GM23338 (cell line): ENCODE measurements around the gene ADGRG6. TPM values are rescaled to one million over a fixed set of nuclear protein-coding genes. Genes with fewer than 3 reads are reported as not detected.

Experiments
- ATAC-seq: fragments of 200-7000 bp; cut with Tn5 transposase; 3 replicates; pipeline ENCODE4 v1.9.1; 2020
- DNase-seq: peaks from one replicate; pipeline ENCODE4 v3.0.0-alpha.2; 2015; ENCODE audit warnings: low spot score
- H2AFZ ChIP-seq: fragments of 200-600 bp; sonication (generic); 2 replicates; pipeline ENCODE4 v1.8.0; 2016; ENCODE audit warnings: antibody characterized with exemption, mild to moderate bottlenecking, moderate library complexity
- H3F3A ChIP-seq: fragments of 200-600 bp; sonication (generic); replicated peaks from 2 replicates; pipeline ENCODE4 v1.8.0; 2017; ENCODE audit warnings: antibody characterized with exemption, mixed run types, low read depth
- H3K27ac ChIP-seq: fragments of 200-600 bp; sonication (generic); 2 replicates; pipeline ENCODE4 v1.6.1; 2016; ENCODE audit warnings: low read depth
- H3K27me3 ChIP-seq: fragments of 200-600 bp; sonication (generic); 2 replicates; pipeline ENCODE4 v1.8.0; 2016; ENCODE audit warnings: mild to moderate bottlenecking, mixed run types, moderate library complexity; ENCODE audit not compliant: insufficient read depth
- H3K36me3 ChIP-seq: fragments of 200-600 bp; sonication (generic); 2 replicates; pipeline ENCODE4 v1.8.0; 2016; ENCODE audit warnings: mild to moderate bottlenecking; ENCODE audit not compliant: insufficient read depth
- H3K4me1 ChIP-seq: fragments of 200-600 bp; sonication (generic); 2 replicates; pipeline ENCODE4 v1.8.0; 2016; ENCODE audit warnings: mild to moderate bottlenecking, moderate library complexity; ENCODE audit not compliant: insufficient read depth
- H3K4me2 ChIP-seq: fragments of 200-600 bp; sonication (generic); 2 replicates; pipeline ENCODE4 v1.7.1; 2017; ENCODE audit warnings: mixed run types
- H3K4me3 ChIP-seq: fragments of 200-600 bp; sonication (generic); 2 replicates; pipeline ENCODE4 v1.6.1; 2016; ENCODE audit warnings: mixed run types
- H3K79me2 ChIP-seq: fragments of 200-600 bp; sonication (generic); replicated peaks from 2 replicates; pipeline ENCODE4 v1.8.0; 2017; ENCODE audit warnings: mild to moderate bottlenecking; ENCODE audit not compliant: insufficient read depth
- H3K9me2 ChIP-seq: fragments of 200-600 bp; sonication (generic); 2 replicates; pipeline ENCODE4 v1.8.0; 2017; ENCODE audit not compliant: insufficient read depth
- H4K20me1 ChIP-seq: fragments of 200-600 bp; sonication (generic); replicated peaks from 2 replicates; pipeline ENCODE4 v1.8.0; 2017; ENCODE audit warnings: mild to moderate bottlenecking; ENCODE audit not compliant: insufficient read depth
- H3K27ac Mint-ChIP-seq: 2 replicates; pipeline ENCODE4 v1.8.0; 2020; ENCODE audit warnings: inconsistent platforms, mild to moderate bottlenecking, moderate library complexity, mixed read lengths
- H3K27me3 Mint-ChIP-seq: 3 replicates; pipeline ENCODE4 v1.8.0; 2022; ENCODE audit warnings: low read depth, mild to moderate bottlenecking, moderate library complexity, mixed read lengths, inconsistent platforms; ENCODE audit not compliant: insufficient read depth, poor library complexity
- H3K36me3 Mint-ChIP-seq: 3 replicates; pipeline ENCODE4 v1.8.0; 2021; ENCODE audit warnings: low read depth, mild to moderate bottlenecking, inconsistent platforms, moderate library complexity, mixed read lengths
- H3K4me1 Mint-ChIP-seq: 3 replicates; pipeline ENCODE4 v1.8.0; 2020; ENCODE audit warnings: mild to moderate bottlenecking, inconsistent platforms, mixed read lengths
- H3K4me3 Mint-ChIP-seq: 3 replicates; pipeline ENCODE4 v1.8.0; 2021; ENCODE audit warnings: moderate library complexity, mild to moderate bottlenecking, inconsistent platforms, mixed read lengths
- H3K9me3 Mint-ChIP-seq: 3 replicates; pipeline ENCODE4 v1.8.0; 2020; ENCODE audit warnings: moderate library complexity, mild to moderate bottlenecking, inconsistent platforms, mixed read lengths
- CREB1 ChIP-seq: fragments of 250-450 bp; sonication (Bioruptor Pico); IDR thresholded peaks from 2 replicates; pipeline ENCODE4 v1.5.0; 2020; ENCODE audit warnings: low read depth, mild to moderate bottlenecking, moderate library complexity
- CTCF ChIP-seq, 2 experiments: fragments of 200-600 bp in 1 of 2; sonication (generic) in 1 of 2; conservative IDR thresholded peaks; 2 replicates each; pipeline versions ENCODE4 v1.5.1 to v1.6.1; 2016 to 2017; ENCODE audit warnings: antibody characterized with exemption in 2 of 2, low read depth in 2 of 2, mild to moderate bottlenecking in 2 of 2, moderate library complexity in 1 of 2
- ETS1 ChIP-seq: IDR thresholded peaks from 2 replicates; pipeline ENCODE4 v1.6.1; 2016; ENCODE audit warnings: antibody characterized with exemption
- EZH2 ChIP-seq: fragments of 200-600 bp; sonication (generic); IDR thresholded peaks from one replicate; pipeline ENCODE4 v1.8.0; 2017; ENCODE audit warnings: antibody characterized with exemption, mild to moderate bottlenecking, low read depth; ENCODE audit not compliant: unreplicated experiment
- JUNB ChIP-seq: IDR thresholded peaks from one replicate; pipeline ENCODE4 v1.6.1; 2016; ENCODE audit warnings: antibody characterized with exemption; ENCODE audit not compliant: unreplicated experiment
- NANOG ChIP-seq: IDR thresholded peaks from 2 replicates; pipeline ENCODE4 v1.6.1; 2016; ENCODE audit warnings: antibody characterized with exemption, borderline replicate concordance
- POLR2AphosphoS5 ChIP-seq: IDR thresholded peaks from 2 replicates; pipeline ENCODE4 v1.6.1; 2016; ENCODE audit warnings: antibody characterized with exemption, low read depth
- REST ChIP-seq: IDR thresholded peaks from one replicate; pipeline ENCODE4 v1.6.1; 2018; ENCODE audit warnings: antibody characterized with exemption; ENCODE audit not compliant: unreplicated experiment
- STAT1 ChIP-seq: IDR thresholded peaks from one replicate; pipeline ENCODE4 v1.6.1; 2016; ENCODE audit warnings: antibody characterized with exemption; ENCODE audit not compliant: unreplicated experiment
- ZNF114 ChIP-seq: fragments of 250-450 bp; sonication (Bioruptor Pico); IDR thresholded peaks from 2 replicates; pipeline ENCODE4 v1.5.0; 2020; ENCODE audit warnings: mild to moderate bottlenecking, moderate library complexity
- polyA plus RNA-seq: library from polyadenylated mRNA; unstranded; fragments of >200 nt; fragmentation: Nextera tagmentation; extraction: Ambion mirVana; gene quantifications from 2 replicates; pipeline ENCODE4 v1.2.1, GENCODE V29; 2016
- total RNA-seq: library from RNA; depleted of rRNA; stranded (reverse); fragments of >200 nt; shearing (Covaris generic); gene quantifications from 2 replicates; pipeline ENCODE4 v1.2.3, GENCODE V29; 2014

ADGRG6 gene
- total and polyA plus RNA-seq, 2 experiments from 2014 or later = 1.3 to 7.7 TPM

GRCh38 chr6:142462260-142462659 lies 160.5 kb downstream of the ADGRG6 start:
- no peaks in the 10 kb centered on the region; the same call in 1 of the 2 replicates for H3K9me2 ChIP-seq
- no peak overlapping the region for H2AFZ ChIP-seq
- H4K20me1 ChIP-seq = no peaks in the 10 kb centered on the region
- Mint-ChIP-seq H3K4me3 (no peak overlapping the region), H3K27me3 (peaks cover 1% of the 10 kb centered on the region), H3K9me3 (peaks cover 23% of the 10 kb centered on the region), H3K27ac (no peak overlapping the region), H3K4me1 (peaks cover 6% of the 10 kb centered on the region; the same call in 1 of the 3 replicates), H3K36me3 (peaks cover 21% of the 10 kb centered on the region)
- no peak overlapping the region for H3K27ac ChIP-seq
- H3K79me2 ChIP-seq = no peaks in the 10 kb centered on the region
- 0 out of 2 replicates have a peak, but pooled peaks cover 3% of the 10 kb centered on the region for H3K4me1 ChIP-seq
- H3K4me3 ChIP-seq = no peak overlapping the region
- TF ChIP-seq STAT1 (no peak), CREB1 (CRISPR knock-in tag) (no peak), ZNF114 (CRISPR knock-in tag) (no peak), CTCF (conservative IDR thresholded peaks at IDR 0.05; ENCODE audit: low read depth in 2 of 2) (peak; percentile 14 to 32; a peak in 1 of 4 replicates)
- no peak overlapping the region for H3K4me2 ChIP-seq
- DNase-seq (peak; percentile 11), ATAC-seq (no peak)
- H3F3A ChIP-seq = no peaks in the 10 kb centered on the region
- H3K36me3 ChIP-seq = 0 out of 2 replicates have a peak, but pooled peaks cover 7% of the 10 kb centered on the region
- H3K27me3 ChIP-seq = no peaks in the 10 kb centered on the region

GRCh38 chr6:142463988-142464387 lies 162.2 kb downstream of the ADGRG6 start:
- H3K9me3 Mint-ChIP-seq = peaks cover 23% of the 10 kb centered on the region
- TF ChIP-seq REST = no peak
- no peak for TF ChIP-seq CTCF (conservative IDR thresholded peaks at IDR 0.05; ENCODE audit: low read depth in 2 of 2)
- no peak for TF ChIP-seq CREB1 (CRISPR knock-in tag)
- no peak for TF ChIP-seq JUNB
- no peak for TF ChIP-seq STAT1
- TF ChIP-seq POLR2AphosphoS5 = no peak
- TF ChIP-seq ETS1 = no peak
- TF ChIP-seq EZH2 = no peak
- TF ChIP-seq ZNF114 (CRISPR knock-in tag) = no peak
- no peak for TF ChIP-seq NANOG

More at GRCh38 chr6:142463988-142464387, 162.2 kb downstream of the ADGRG6 start:
- H3K27me3 Mint-ChIP-seq = peaks cover 1% of the 10 kb centered on the region
- H3K4me3 Mint-ChIP-seq = no peak overlapping the region
- 0 out of 2 replicates have a peak, but pooled peaks cover 7% of the 10 kb centered on the region for H3K36me3 ChIP-seq
- H4K20me1 ChIP-seq = no peaks in the 10 kb centered on the region
- H3K79me2 ChIP-seq = no peaks in the 10 kb centered on the region
- no peak for DNase-seq
- H3K4me3 ChIP-seq = no peak overlapping the region
- no peak overlapping the region for H2AFZ ChIP-seq
- H3K4me2 ChIP-seq = no peak overlapping the region
- H3K27ac ChIP-seq = no peak overlapping the region
- H3K27ac Mint-ChIP-seq = no peak overlapping the region
- peaks cover 21% of the 10 kb centered on the region for H3K36me3 Mint-ChIP-seq
- ATAC-seq = no peak
- no peaks in the 10 kb centered on the region; the same call in 1 of the 2 replicates for H3K9me2 ChIP-seq
- no peaks in the 10 kb centered on the region for H3K27me3 ChIP-seq
- peaks cover 6% of the 10 kb centered on the region; the same call in 1 of the 3 replicates for H3K4me1 Mint-ChIP-seq
- H3F3A ChIP-seq = no peaks in the 10 kb centered on the region
- 0 out of 2 replicates have a peak, but pooled peaks cover 2% of the 10 kb centered on the region for H3K4me1 ChIP-seq
